GM18499 (cell line): ENCODE results near the gene GIN1.
A peak's percentile ranks its signal among the peaks of the same experiment; 100 is the strongest.
"Not testable (repeated sequence)": the region's sequence is repeated elsewhere in the genome, so short reads cannot be mapped to it uniquely, and the experiment has no call there.

ENCODE experiments used
- ATAC-seq: cut with Tn5 transposase; IDR thresholded peaks from one replicate; pipeline ENCODE4 v1.9.1; 2021; ENCODE audit warnings: moderate number of reproducible peaks; ENCODE audit not compliant: insufficient read depth, unreplicated experiment

The GIN1 gene, protein sequence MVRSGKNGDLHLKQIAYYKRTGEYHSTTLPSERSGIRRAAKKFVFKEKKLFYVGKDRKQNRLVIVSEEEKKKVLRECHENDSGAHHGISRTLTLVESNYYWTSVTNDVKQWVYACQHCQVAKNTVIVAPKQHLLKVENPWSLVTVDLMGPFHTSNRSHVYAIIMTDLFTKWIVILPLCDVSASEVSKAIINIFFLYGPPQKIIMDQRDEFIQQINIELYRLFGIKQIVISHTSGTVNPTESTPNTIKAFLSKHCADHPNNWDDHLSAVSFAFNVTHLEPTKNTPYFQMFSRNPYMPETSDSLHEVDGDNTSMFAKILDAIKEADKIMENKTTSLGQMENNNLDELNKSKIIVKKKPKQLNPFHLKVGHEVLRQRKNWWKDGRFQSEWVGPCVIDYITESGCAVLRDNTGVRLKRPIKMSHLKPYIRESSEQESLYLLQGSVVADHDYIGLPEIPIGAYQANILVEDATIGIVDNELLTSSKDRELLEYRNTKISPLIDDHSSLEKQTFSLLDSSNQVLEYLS

DNA sequence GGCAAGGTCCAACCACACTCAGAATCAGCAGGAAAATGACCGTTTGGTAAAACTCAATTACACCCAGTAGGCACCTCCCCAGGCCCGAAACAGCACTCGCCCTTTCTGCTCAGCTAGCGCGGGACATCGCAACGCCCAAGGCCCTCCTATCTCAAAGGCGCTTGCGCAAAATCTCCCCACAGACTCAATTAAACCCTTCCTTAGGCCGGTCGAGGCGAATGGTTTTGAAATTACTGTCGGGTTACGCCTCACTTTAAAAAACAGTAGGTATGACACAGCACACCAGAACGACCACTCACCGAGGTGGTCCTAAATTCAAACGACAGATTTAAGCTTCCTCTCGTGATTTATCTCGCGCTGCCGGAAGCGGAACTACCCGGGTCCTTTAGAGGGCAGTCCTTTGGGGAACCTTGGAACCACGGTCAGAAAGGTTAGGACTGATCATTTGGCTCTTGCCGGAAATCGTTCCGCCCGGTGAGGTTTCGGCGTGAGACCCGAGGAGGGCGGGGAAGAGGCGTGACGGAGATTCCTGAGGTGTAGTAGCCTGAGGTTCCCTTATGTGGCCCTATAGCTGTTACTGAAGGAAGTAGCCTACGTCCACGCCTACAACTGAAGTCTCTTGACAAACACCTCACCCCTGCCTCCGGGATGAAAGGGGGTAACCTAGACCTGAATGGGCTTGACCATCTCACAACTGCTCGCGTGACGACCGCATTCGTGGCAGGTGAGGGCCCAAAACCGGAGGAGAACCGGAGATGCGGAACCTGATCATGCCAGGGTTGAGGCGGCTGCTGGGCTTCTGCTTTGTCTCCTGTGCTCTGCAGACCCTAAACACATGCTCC is at the start of gene GIN1, which contains the start of gene PPIP5K2:
Gene GIN1, minus strand, starts transcription at position 374 of the 842 bp plus-strand sequence. CDS start 11,431 bp downstream, outside the sequence.
Gene PPIP5K2, plus strand, starts transcription at position 537 of the 842 bp plus-strand sequence. CDS start 9,289 bp downstream, outside the sequence.
- ATAC-seq: peak; percentile 91

DNA sequence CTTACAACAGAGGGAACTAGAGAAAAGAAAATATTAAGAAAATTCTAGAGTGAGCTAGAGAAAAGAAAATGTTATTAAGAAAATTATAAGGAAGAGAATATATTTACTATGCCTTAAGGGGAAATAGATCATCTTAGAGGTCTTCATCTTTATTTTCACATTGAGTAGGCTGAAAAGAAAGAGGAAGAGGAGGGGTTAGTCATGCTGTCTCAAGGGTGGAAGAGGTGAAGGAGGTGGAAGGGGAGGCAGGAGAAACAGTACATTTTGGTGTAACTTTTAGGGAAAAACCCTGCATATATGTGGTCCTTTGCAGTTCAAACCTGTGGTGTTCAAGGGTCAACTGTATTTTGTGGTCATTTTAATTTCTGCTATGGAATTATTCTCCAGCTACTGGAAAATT is 46.8 kb upstream of the GIN1 start:
- ATAC-seq: no peak

- ATAC-seq: no peak
Observed at GRCh38 chr5:103151156-103151555, 31.2 kb upstream of the GIN1 start.

DNA sequence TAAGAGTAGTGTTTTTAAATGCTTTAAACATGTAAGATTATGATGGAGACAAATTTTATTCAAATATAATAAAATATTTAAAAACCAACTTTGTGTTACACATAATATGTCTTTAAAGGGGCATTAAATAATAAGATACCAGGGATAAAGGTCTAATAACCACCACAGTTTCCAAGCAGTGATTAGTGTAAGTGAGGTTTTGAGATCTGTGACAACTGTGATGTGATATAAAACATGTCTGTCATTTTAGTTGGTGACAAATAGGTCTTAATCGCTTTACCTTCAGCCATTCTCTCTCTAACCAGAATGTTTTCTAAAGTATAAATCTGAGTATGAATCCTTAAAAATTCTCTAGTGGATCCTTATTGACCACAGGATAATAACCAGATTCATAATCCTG is 28.3 kb upstream of the GIN1 start:
- no peak for ATAC-seq

- ATAC-seq: no peak
Observed at GRCh38 chr5:103145196-103145595, 25.3 kb upstream of the GIN1 start.

DNA sequence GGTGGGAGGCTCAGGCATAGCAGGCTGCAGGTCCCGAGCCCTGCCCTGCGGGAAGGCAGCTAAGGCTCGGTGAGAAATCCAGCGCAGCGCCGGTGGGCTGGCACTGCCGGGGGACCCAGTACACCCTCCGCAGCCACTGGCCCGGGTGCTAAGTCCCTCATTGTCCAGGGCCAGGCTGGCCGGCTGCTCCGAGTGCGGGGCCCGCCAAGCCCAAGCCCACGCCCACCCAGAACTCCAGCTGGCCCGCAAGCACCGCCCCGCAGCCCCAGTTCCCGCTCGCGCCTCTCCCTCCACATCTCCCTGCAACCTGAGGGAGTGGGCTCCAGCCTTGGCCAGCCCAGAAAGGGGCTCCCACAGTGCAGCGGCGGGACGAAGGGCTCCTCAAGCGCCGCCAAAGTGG is 22.2 kb upstream of the GIN1 start:
- not testable (repeated sequence) for ATAC-seq

GRCh38 chr5:103139264-103139865 is 19.4 kb upstream of the GIN1 start:
- ATAC-seq: peak; percentile 96

DNA sequence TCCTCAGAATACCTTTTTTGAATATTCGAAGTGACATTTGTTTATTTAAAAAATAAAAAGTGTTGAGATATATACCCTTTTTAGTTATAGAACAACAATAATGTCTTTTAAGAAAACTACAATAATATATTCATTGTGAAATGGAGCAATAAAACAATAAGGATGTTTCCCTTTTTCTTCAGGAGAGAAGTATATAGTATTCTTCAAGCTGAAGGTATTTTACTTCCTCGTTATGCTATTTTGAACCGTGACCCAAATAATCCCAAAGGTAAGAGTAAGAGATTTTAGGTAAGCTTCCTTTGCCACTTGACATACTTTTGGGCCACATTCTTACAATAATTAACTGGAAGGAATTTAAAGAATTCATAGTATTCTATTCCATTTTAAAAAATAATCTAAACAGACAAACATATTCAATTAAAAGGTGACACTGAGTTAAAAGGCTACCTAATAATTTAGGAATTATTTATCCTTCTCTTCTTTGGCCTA is 18.3 kb upstream of the GIN1 start:
- ATAC-seq: no peak

DNA sequence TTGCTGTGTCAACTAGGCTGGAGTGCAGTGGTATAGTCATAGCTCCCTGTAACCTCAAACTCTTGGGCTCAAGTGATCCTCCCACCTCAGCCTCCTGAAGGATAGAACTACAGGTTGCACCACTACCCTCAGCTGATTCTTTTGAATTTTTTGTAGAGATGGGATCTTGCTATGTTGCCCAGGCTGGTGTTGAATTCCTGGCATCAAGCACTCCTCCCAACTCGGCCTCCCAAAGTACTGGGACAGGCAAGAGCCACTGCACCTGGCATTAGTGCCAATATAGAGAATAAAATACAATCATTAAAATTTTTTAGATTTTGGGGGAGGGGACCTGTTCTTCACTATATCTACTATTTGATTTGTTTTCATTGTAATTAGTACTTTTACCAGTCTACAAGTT is 15.5 kb upstream of the GIN1 start:
- no peak for ATAC-seq

DNA sequence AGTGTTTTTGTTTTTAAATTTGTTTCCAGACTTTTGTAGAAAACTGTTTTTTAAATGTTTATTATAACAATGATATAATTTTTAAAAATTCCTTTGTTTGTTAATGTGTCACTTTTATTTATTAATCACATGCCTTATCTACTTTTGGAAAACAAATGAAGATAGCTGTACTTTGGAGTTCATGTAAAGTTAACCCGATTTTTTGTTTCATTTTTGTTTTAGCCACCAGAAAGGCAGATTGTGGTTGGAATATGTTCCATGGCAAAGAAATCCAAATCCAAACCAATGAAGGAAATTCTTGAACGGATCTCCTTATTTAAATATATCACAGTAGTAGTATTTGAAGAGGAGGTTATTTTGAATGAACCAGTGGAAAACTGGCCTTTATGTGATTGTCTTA is 13.3 kb upstream of the GIN1 start:
- ATAC-seq: no peak

DNA sequence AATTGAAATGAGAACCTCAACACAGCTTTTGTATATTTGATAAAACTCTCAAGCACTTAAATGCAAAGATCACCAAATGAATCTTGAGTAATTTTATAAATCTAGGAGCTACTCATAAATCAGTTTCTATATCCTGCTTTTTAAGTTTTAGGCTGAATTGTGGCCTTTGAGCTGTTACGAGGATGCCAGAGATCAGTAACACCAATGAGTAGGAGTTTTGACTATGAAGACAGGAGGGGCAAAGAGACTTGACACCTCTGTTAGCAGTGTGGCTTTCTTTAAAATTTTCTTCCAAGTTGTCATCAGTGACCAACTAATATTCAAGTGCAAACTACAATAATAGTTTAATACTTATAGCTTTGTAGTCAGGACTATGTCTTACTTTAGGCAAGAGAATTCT is 12.7 kb upstream of the GIN1 start:
- ATAC-seq: no peak

DNA sequence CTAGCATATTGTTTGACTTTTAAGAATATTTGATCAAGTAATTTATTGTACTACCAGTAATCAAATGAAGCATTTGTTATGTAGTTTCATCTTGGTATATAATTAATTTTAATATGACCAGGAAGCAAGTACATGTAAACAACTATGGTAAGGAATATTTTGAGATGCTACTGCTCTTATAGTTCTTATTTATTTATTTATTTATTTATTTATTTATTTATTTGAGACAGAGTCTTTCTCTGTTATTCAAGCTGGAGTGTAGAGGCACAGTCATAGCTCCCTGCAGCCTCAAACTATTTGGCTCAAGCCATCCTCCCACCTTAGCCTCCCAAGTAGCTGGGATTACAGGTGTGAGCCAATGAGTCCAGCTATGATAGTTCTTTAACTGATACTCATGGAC is 8.3 kb upstream of the GIN1 start:
- no peak for ATAC-seq

DNA sequence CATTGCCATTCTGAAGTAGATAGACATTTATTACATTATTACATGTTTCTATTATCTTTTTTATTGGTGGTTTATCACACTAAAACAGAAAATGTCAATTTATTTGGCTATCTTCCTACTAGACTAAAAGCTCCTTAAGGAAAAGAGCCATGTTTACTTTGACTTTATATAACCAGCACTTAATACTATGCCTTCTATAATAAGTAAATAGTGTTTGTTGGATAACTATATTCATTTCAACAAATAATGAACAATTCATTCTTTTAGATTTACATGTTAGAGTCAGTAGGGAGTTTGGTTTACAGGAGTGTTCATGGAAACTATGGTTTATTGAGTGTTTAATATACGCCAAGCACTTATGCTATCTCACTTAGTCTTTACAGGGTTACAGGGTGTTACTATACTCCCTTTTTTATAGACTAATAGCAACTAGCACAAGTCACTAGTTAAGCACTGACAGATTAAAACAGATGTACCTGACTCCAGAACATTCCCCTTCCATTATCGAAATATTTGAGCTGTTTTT is 7.4 kb upstream of the GIN1 start:
- ATAC-seq: no peak

GRCh38 chr5:103126557-103126956 is 6.6 kb upstream of the GIN1 start:
- ATAC-seq: no peak

DNA sequence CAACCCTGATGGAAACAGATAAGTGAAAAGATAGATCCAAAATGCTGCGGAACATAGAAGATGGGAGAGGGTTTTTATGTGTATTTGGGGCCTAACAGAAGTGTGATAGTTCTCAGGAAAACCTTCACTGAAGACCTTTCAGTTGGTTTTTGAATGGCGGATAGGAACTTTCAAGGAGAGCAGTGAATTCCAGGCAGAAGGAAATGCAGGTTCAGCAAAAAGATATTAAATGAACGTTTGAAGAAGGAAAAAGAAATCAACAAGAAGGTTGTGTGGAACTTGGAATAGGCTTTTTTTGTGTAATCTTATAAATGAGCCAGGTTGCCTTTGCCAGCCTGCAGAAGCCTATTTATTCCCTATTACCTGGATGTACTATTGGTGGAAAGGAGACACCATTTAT is 2.3 kb upstream of the GIN1 start:
- no peak for ATAC-seq

DNA sequence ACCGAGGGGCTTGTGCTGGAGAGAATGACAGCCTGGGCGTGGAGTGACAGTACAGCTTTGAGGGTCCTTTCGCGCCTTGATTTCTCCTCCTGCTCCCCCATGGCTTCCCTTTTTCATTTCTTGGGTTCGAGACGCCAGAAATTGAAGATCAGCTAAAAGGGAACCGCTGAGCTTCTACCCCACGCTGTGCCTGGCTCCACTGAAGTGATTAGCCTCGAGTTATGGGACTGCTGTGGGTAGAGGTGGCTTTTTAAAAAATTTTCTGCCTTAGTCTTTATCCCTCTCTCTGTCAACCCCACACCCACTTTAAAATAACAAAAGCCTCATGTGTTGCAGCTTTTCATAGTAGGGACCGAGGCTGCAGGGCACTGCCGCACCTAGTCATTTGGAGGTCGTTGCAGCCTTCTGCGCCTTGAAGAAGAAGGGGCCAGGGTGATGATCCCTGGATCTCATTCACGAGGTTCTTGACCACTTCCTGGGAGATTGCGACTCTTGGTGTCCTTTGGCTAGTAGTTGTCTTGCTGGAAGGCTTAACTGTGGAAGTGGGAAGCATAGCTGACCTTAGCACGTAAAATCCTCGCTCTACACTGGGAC is 766 bp upstream of the GIN1 start:
- ATAC-seq: no peak

DNA sequence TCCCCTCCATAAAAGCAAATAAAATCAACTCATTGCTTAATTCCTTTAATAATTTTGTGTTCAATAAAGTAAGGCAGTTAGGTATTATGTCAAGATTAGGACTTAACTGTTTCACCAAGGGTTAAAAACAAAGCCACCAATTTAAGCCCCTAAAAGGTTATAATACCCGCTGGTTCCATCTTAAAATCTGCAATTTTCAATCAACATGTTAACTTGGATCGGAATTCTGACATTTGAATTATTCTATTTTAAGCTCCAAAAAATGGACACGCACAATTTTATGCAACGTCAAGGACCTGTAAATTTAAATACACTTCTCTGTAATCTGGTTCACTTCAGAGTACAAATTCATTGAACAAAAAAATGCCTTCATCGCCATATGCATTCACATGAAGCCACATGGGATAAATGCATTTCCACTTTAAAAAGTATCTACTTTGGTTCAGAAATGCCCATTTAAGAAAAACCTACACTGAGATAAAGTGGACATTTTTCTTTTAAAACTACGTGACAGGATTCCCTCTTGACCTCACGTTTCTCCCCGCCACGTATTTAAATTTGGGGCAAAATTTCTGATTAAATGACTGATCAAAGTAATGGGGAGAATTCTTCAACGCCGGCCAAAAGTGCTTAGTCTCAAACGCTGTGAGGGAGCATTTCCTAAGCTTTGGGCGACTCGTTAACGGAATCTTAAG is 721 bp downstream of the GIN1 start:
- no peak for ATAC-seq

- no peak for ATAC-seq
Observed at GRCh38 chr5:103117471-103117991, 2.4 kb downstream of the GIN1 start.

DNA sequence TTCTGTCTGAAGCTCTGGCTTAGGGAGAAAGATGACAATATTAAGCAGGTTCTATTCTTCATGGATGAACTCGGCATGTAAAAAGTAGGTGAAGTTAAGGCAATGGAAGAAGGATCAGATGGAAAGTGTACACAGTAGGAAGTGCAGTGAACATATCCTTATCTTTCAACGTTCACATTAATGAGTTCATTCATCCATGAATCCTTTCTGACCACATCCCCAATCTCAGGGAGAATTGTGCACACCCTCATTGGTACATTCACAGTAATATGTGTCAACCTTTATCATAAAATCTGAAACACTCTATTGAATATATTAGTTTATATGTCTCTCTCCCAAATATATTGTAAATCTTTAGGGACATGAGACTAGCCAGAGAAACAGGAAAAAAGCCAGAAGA is 5.5 kb downstream of the GIN1 start:
- no peak for ATAC-seq
